ENCODE measurements around the gene HS6ST1.
"Not testable (repeated sequence)": the region's sequence is repeated elsewhere in the genome, so short reads cannot be mapped to it uniquely, and the experiment has no call there.

The HS6ST1 gene

GRCh38 chr2:128268611-128269010 is 50.1 kb downstream of the HS6ST1 start:
- DNase-seq (ENCODE audit: low spot score), result not testable (repeated sequence)

DNA sequence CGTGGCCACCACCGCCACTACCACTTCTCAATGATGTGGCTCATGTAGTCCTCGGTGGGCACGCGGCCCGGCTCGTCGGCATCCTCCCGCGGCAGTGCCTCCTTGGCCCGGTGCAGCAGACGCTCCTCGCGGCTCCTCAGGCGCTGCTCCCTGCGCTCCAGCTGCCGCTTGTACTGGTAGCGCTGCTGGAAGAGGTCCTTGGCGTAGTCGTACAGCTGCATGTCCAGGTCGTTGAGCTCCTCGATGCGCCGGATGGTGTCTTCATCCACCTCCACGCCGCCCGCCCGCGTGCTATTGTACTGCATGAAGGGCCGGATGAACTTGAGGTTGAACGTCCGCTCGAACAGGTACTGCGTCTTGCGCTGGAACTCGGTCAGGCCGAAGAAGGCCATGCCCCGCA is 50.5 kb downstream of the HS6ST1 start:
- DNase-seq (ENCODE audit: low spot score), result not testable (repeated sequence)

GRCh38 chr2:128267649-128268048 is 51.0 kb downstream of the HS6ST1 start:
- not testable (repeated sequence) for DNase-seq (ENCODE audit: low spot score)

GRCh38 chr2:128267197-128267596 is 51.5 kb downstream of the HS6ST1 start:
- not testable (repeated sequence) for DNase-seq (ENCODE audit: low spot score)

- not testable (repeated sequence) for DNase-seq (ENCODE audit: low spot score)
Observed at GRCh38 chr2:128266463-128266862, 52.2 kb downstream of the HS6ST1 start.

- DNase-seq (ENCODE audit: low spot score), result not testable (repeated sequence)
Observed at GRCh38 chr2:128265608-128265993, 53.1 kb downstream of the HS6ST1 start.

- no peak for DNase-seq (ENCODE audit: low spot score)
Observed at GRCh38 chr2:128264881-128265607, 53.6 kb downstream of the HS6ST1 start.

- DNase-seq (ENCODE audit: low spot score), result no peak
Observed at GRCh38 chr2:128263902-128264331, 54.8 kb downstream of the HS6ST1 start.

DNA sequence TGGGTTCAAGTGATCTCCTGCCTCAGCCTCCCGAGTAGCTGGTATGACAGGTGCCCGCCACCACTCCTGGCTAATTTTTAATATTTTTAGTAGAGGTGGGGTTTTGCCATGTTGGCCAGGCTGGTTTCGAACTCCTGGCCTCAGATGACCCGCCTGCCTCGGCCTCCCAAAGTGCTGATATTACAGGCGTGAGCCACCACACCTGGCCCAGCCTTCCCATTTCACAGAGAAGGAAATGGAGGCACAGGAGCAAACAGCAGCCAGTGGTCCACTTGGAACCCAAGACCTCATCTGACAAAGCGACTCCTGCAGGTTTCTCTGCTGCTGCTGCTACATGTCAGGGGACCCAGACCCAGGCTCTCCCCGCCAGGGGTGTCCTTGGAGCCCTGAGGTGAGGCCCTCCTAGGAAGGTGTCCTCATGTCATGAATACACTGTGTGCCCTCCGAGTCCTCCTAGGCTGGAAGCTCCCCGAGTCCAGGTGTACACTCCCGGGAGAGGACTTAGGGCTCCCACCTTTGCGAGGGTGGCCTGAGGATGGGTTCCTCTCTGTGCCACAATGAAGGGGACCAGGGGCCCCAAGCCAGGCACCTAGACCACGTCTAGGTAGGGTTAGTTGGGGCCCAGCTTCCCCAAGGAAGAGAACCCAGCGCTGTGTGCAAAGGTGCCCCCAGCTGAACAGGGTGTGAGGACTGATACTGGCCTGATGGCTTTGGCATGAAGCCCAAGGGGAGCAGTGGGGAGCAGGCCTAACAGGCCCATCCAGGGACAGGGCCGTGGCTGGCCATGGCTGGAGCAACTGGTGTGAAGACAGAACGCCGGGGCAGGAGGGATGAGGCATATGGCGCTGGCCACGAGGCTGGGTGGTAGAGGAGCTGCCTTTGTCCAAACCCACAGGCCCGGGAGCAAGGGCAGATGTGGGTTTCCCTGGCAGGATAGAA is 56.1 kb downstream of the HS6ST1 start:
- DNase-seq (ENCODE audit: low spot score), result no peak

DNA sequence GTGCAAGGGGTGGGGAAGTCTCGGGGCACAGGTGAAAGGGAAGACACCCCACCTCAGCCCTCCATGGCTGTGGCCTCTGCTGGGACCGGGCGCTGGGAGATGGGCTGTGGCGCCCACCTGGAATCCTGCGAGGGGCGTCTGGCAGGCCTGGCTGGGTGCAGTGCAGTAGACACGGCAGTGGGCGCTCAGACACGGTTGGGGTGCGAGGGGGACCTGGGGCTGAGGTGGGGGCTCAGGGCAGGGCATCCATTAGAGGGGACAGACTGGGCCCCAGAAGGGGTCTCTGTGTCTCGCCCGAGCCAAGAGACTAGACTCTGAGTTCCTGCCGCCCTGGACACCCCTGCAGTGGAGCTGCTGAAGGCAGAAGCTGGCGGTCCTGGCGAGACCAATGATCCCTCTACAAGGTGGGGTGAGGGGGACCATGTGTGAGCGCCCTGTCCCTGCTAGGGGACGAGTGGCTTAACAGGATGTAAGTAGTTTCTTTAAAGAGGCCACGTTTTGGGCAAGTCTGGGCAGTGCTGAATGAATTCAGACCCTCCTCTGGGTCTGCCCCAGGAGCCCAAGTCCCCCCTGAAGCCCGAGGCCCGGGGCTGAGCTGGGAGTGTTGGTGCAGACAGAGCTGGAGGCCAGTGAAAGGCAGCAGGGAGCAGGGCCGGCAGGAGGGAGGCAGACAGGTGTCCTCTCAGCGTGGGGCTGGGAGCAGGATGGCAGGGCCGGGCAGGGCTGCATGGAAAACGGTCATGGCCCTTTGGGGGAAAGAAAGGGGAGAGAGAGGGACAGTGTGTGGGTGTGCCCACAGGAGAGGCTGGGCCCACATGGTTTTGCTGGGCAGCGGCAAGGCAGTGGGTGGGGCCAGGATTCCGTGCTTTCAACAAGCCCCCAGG is 57.2 kb downstream of the HS6ST1 start:
- DNase-seq (ENCODE audit: low spot score), result no peak

GRCh38 chr2:128260239-128261138 is 58.2 kb downstream of the HS6ST1 start:
- peak; percentile 85 for DNase-seq (ENCODE audit: low spot score)

DNA sequence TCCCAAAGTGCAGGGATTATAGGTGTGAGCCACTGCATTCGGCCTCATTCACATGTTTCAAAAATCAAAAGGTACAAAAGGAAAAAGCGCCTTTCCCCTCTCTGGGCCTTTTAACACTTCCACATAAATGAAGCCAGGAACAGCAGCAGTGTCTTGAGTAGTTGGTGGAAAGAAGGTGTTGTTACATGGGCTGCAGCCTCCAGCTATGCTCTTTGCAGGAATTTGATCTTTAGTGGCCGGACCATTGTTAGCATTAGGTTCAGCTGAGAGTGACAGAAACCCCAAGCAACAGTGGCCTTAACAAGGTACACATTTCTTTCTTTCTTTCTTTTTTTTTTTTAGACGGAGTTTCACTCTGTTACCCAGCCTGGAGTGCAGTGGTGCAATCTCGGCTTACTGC is 59.1 kb downstream of the HS6ST1 start:
- no peak for DNase-seq (ENCODE audit: low spot score)

- no peak for DNase-seq (ENCODE audit: low spot score)
Observed at GRCh38 chr2:128258218-128258617, 60.5 kb downstream of the HS6ST1 start.

- DNase-seq (ENCODE audit: low spot score), result no peak
Observed at GRCh38 chr2:128252501-128252900, 66.2 kb downstream of the HS6ST1 start.

GRCh38 chr2:128252086-128252485 is 66.6 kb downstream of the HS6ST1 start:
- not testable (repeated sequence) for DNase-seq (ENCODE audit: low spot score)

- no peak for DNase-seq (ENCODE audit: low spot score)
Observed at GRCh38 chr2:128250229-128251025, 68.2 kb downstream of the HS6ST1 start.

GRCh38 chr2:128249555-128249954 is 69.1 kb downstream of the HS6ST1 start:
- no peak for DNase-seq (ENCODE audit: low spot score)

DNA sequence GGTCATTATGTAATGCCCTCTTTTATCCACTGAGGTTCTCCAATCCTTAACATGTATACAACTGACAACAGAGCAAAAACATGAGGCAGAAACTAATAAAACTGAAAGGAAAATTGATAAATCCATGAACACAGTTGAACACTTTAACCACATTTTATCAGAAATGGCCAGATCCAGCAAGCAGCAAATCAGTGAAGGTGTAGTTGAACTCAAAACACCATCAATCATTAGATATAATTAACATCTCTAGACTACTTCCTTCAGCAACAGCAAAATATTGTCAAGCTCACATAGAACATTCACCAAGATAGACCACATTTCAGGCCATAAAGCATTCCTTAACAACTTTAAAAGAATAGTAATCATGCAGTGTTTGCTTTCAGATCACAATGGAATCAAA is 72.9 kb downstream of the HS6ST1 start:
- DNase-seq (ENCODE audit: low spot score), result no peak

DNA sequence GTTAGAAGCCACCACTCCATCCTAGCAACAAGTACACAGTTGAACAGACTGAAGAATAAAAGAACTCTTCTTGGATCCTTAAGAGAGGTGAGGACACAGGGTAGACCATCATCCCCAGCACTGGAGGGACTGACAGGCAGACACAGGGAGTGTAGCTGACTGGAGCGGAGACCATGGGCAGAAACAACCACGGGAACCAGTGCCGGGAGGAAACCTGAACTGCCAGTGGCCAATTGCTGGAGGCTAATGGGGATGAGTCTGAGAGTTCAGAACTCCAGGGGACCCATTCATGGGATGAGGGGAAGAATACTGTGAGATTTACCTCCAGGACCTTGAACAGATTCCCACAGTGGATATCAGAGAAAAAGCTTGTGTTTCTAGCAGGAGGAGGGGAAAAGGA is 76.8 kb downstream of the HS6ST1 start:
- no peak for DNase-seq (ENCODE audit: low spot score)
